GM12892 (cell line): ENCODE data around the gene CACNG3.

Experiments used
- POLR2A ChIP-seq: IDR thresholded peaks from 2 replicates; pipeline ENCODE4 v1.6.1; 2011; ENCODE audit warnings: low read depth, low read length, control low read depth
- POLR2AphosphoS5 ChIP-seq: IDR thresholded peaks from 2 replicates; pipeline ENCODE4 v1.6.1; 2011; ENCODE audit warnings: low read depth, low read length, control low read depth

- TF ChIP-seq POLR2AphosphoS5 (no peak), POLR2A (no peak)
Observed at GRCh38 chr16:24394341-24394740, 138.2 kb downstream of the CACNG3 start.
